GM10248 (cell line): Measurements from ENCODE around the gene ARHGAP26.
A peak's percentile ranks its signal among the peaks of the same experiment; 100 is the strongest.

Source experiments
- CTCF ChIA-PET: fragments of 300-600 bp; sonication (Branson Sonifier 250); formaldehyde crosslinking; extraction: SDS; loops from one replicate; lab custom pipeline; 2021; ENCODE audit warnings: antibody characterized with exemption; lab: Yijun Ruan, JAX
- POLR2A ChIA-PET: fragments of 350-650 bp; sonication (Branson Sonifier 250); formaldehyde crosslinking; extraction: SDS; loops from one replicate; lab custom pipeline; 2020; ENCODE audit warnings: antibody characterized with exemption; lab: Yijun Ruan, JAX
- DNase-seq: peaks from one replicate; pipeline ENCODE4 v3.0.0; 2012; ENCODE audit errors: extremely low spot score
- TF ChIP-seq, protein P1 (sequence below): IDR thresholded peaks from 2 replicates; pipeline ENCODE4 v1.5.1; 2012; ENCODE audit warnings: mild to moderate bottlenecking, low read depth; ENCODE audit errors: extremely low read depth, missing control alignments, control extremely low read depth

The ARHGAP26 gene

DNA sequence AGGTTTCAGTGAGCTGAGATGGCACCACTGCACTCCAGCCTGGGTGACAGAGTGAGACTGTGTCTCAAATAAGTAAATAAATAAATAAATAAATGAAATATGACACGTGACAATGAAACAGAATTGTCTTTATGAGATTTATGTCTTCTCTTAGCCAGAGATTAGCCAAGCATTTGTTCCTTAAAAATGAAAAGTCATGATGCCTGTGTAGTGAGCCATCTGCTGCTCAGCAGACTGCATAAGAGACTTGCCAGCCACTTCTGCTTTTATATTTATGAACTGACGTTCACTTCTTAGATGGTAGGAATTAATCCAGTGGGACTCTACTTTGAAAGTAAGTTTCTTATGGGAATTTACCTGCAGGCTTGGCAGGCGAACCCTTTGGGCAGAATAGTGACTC, 405.9 kb downstream of the ARHGAP26 start:
- POLR2A ChIA-PET = no interaction called here
- TF ChIP-seq, protein P1, sequence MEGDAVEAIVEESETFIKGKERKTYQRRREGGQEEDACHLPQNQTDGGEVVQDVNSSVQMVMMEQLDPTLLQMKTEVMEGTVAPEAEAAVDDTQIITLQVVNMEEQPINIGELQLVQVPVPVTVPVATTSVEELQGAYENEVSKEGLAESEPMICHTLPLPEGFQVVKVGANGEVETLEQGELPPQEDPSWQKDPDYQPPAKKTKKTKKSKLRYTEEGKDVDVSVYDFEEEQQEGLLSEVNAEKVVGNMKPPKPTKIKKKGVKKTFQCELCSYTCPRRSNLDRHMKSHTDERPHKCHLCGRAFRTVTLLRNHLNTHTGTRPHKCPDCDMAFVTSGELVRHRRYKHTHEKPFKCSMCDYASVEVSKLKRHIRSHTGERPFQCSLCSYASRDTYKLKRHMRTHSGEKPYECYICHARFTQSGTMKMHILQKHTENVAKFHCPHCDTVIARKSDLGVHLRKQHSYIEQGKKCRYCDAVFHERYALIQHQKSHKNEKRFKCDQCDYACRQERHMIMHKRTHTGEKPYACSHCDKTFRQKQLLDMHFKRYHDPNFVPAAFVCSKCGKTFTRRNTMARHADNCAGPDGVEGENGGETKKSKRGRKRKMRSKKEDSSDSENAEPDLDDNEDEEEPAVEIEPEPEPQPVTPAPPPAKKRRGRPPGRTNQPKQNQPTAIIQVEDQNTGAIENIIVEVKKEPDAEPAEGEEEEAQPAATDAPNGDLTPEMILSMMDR = peak; percentile 18
- CTCF ChIA-PET = interaction anchor here (1.0 to 4.2 kb wide), 5 partner anchors 9 to 173 kb away, joined by 3 to 22 read pairs (median 5); no protein-coding TSS in a partner anchor
- no peak for DNase-seq

DNA sequence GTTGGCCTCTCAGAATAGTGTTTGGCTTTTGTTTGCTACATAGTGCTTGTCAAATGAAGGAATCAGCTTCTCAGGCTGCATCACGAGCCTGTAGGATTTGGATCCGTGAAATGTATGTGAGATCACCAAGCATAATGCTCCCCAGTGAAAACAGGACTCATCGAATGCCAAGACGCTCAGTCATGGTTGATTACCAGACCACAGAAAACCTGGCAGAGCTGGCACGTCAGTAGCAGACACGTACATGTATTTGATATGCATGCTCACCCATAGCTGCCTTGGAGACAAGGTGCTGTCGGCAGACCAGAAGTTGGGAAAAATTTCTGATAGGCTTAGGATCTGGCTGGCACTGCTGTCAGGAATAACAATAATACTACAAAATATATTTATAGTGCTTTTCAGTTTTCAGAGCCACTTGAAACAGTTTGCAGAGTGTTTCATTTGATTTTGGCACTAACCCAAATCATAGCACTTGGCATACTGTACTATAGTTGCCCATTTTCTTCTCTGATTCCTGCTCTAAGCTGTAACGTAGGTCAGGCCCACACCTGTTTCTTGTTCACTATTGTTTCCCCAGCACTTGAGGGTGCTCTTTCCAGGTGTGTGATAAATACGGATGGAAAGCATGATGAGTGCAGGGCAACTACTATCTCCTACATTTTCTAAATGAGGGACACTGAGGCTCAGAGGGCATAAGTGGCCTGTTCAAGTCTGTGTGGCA, 407.2 kb downstream of the ARHGAP26 start:
- DNase-seq = no peak
- CTCF ChIA-PET = interaction anchor here (1.0 to 2.0 kb wide), 7 partner anchors 10 to 161 kb away, joined by 3 to 5 read pairs (median 3); no protein-coding TSS in a partner anchor
- POLR2A ChIA-PET = interaction anchor here (0.6 kb wide), 1 partner anchor 24 kb away, joined by 3 read pairs; no protein-coding TSS in a partner anchor
- TF ChIP-seq, protein P1 = no peak

DNA sequence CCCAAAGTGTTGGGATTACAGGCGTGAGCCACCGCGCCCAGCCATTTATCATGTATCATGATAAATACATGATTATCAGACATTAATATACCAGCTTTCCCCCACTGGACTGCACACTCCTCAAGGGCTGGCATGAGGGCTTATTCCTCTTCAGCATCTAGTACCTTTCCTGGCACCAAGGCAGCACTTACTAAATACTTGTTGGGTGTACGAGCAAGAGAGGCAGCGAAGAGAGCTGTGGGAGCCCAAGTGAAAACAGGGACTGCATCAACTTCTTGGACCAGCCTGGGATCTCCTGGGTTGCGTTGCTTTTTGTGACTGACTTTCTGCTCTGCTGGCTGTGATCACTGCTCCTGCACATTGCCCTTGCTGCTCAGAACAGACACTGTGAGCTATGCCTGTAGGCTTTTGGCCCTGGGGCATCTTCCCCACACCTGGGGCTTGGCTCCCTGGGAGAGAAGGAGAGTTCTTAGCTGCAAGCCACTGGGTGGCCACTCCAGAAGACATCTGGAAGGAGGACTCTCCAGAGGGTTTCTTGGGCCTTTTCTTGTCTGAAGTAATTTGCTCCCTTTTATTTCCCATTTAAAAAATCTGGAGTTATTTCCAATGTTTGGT, 409.1 kb downstream of the ARHGAP26 start:
- no peak for DNase-seq
- ChIA-PET POLR2A (interaction anchor here (0.6 kb wide), 1 partner anchor 129 kb away, joined by 3 read pairs; no protein-coding TSS in a partner anchor), CTCF (interaction anchor here (0.8 to 1.4 kb wide), 3 partner anchors 18 to 61 kb away, joined by 3 read pairs; no protein-coding TSS in a partner anchor)
- TF ChIP-seq, protein P1 = no peak

DNA sequence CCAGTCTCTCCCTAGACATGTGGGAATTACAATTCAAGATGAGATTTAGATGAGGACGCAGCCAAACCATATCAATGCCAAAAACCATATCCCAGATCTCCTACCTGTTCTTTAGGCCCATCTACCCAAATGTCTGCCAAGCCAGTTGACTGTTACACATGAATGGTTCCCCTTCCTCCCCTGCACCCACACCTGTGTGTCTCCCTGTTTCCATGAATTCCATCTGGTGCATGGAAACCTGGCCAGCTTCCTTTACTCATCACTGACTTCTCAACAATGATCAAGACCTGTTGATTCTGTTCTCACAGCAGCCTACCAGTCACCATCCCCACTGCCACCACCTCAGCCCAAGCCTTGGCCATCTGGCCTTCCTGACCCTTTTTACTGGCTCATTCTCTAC, 410.6 kb downstream of the ARHGAP26 start:
- TF ChIP-seq, protein P1 = no peak
- no peak for DNase-seq
- CTCF ChIA-PET = interaction anchor here (2.8 kb wide), 1 partner anchor 54 kb away, joined by 14 read pairs; no protein-coding TSS in a partner anchor
- POLR2A ChIA-PET = interaction anchor here (0.6 kb wide), 1 partner anchor 33 kb away, joined by 4 read pairs; no protein-coding TSS in a partner anchor

DNA sequence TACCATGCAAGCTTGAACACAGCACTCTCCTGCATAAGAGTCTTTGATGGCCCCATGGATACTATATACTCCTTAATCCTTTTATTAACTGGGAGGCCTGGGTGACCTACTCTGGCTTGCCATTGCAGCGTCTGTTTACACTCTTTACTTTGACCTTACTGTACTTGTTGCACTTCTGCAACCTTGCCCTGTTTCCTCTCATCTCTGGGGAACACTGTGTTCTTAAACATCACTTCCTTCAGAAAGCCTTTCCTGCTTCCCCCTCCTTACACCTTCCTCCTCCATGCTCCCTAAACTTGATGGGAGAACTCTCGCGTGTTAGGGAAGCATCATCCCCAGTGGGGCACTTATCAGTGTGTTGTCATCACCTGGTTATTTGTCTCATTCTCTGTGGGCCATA, 411.0 kb downstream of the ARHGAP26 start:
- ChIA-PET POLR2A (interaction anchor here (0.6 kb wide), 1 partner anchor 33 kb away, joined by 4 read pairs; no protein-coding TSS in a partner anchor), CTCF (interaction anchor here (1.0 to 2.8 kb wide), 2 partner anchors 17 to 54 kb away, joined by 3 to 14 read pairs; no protein-coding TSS in a partner anchor)
- no peak for DNase-seq
- TF ChIP-seq, protein P1 = no peak

GRCh38 chr5:143182106-143182505, 411.9 kb downstream of the ARHGAP26 start:
- DNase-seq = no peak
- CTCF ChIA-PET = interaction anchor here (0.9 to 2.8 kb wide), 10 partner anchors 10 to 252 kb away, joined by 3 to 14 read pairs (median 3); no protein-coding TSS in a partner anchor
- TF ChIP-seq, protein P1 = no peak
- POLR2A ChIA-PET = no interaction called here
